Upper lobe of left lung (tissue), 6 donors: ENCODE results near the gene SLC25A21. TPM values are rescaled to one million over a fixed set of nuclear protein-coding genes. Genes with fewer than 3 reads are reported as not detected.

ENCODE experiments used
- ATAC-seq, 2 donors: fragments of 200-7000 bp; cut with Tn5 transposase; one replicate each; pipeline ENCODE4 v1.9.1; 2022; ENCODE audit warnings: mild to moderate bottlenecking in 2 of 2, moderate library complexity in 2 of 2; ENCODE audit not compliant: low FRiP score in 2 of 2
- DNase-seq, 2 donors: peaks; one replicate each; pipeline ENCODE4 v3.0.0-alpha.2; 2019 to 2020
- H3K27ac ChIP-seq, 4 donors: fragments of 200-600 bp; sonication (generic); one replicate each; pipeline ENCODE4 v1.5.1; 2016 to 2019
- H3K27me3 ChIP-seq, 4 donors: fragments of 200-600 bp; sonication (generic); one replicate each; pipeline ENCODE4 v1.5.1; 2017 to 2019
- H3K36me3 ChIP-seq, 4 donors: fragments of 200-600 bp; sonication (generic); one replicate each; pipeline ENCODE4 v1.5.1; 2016 to 2019
- H3K4me1 ChIP-seq, 4 donors: fragments of 200-600 bp; sonication (generic); one replicate each; pipeline ENCODE4 v1.5.1; 2018 to 2019
- H3K4me3 ChIP-seq, 4 donors: fragments of 200-600 bp; sonication (generic); one replicate each; pipeline ENCODE4 v1.5.1; 2017 to 2019; ENCODE audit warnings: mild to moderate bottlenecking in 2 of 4, moderate library complexity in 1 of 4
- H3K9me3 ChIP-seq, 4 donors: fragments of 200-600 bp; sonication (generic); one replicate each; pipeline ENCODE4 v1.5.1; 2018 to 2019
- CTCF ChIP-seq, 6 experiments: fragments of 450-650 bp in 4 of 6; fragments of 200-600 bp in 2 of 6; sonication (generic) in 2 of 6; IDR thresholded peaks; one replicate each; pipeline ENCODE4 v1.5.1; 2016 to 2019; ENCODE audit warnings: antibody characterized with exemption in 6 of 6
- EP300 ChIP-seq, 4 donors: sonication (generic); formaldehyde crosslinking; IDR thresholded peaks; one replicate each; pipeline ENCODE4 v1.5.1; 2017; ENCODE audit warnings: antibody characterized with exemption in 4 of 4, control low read depth in 2 of 4
- POLR2A ChIP-seq, 4 donors: fragments of 450-650 bp; IDR thresholded peaks; one replicate each; pipeline ENCODE4 v1.5.1; 2016 to 2017; ENCODE audit warnings: antibody characterized with exemption in 4 of 4, mild to moderate bottlenecking in 2 of 4
- POLR2AphosphoS5 ChIP-seq, 2 donors: sonication (generic); formaldehyde crosslinking; IDR thresholded peaks; one replicate each; pipeline ENCODE4 v1.5.1; 2017; ENCODE audit warnings: antibody characterized with exemption in 2 of 2
- WGBS, 2 donors: methylation state at CpG; one replicate each; pipeline ENCODE4 v1.1.5; 2017 to 2018; 5-methylcytosine and 5-hydroxymethylcytosine counted together
- total RNA-seq, 6 donors: library from RNA; depleted of rRNA in 4 of 6; stranded (reverse); fragments of >200 nt in 4 of 6; gene quantifications; one replicate each; pipeline versions ENCODE4 v1.1.0 to v1.2.1, GENCODE V29; 2016 to 2021
- donor health status: DM: no; HTN: no; CAD: no; lungs with moderate emphysema.
- donor health status: DM: no; HTN: yes; CAD: no; lungs with severe emphysema.

SLC25A21 gene
- total RNA-seq, 6 donors from 2014 or later = 0.15 to 1.7 (median 0.30) TPM; not detected in 3

GRCh38 chr14:36797634-36798033 lies 374.8 kb downstream of the SLC25A21 start:
- DNase-seq (no peak), ATAC-seq (no peak)
- 73 to 76% methylated on average over 1 of the region's 1 CpG for WGBS, 2 donors
- H3K4me1 ChIP-seq = no peaks in the 10 kb centered on the region
- H3K9me3 ChIP-seq = no peaks in the 10 kb centered on the region
- no peaks in the 10 kb centered on the region for H3K27me3 ChIP-seq
- no peaks in the 10 kb centered on the region for H3K36me3 ChIP-seq
- H3K4me3 ChIP-seq = no peak overlapping the region
- no peak for TF ChIP-seq POLR2A (IDR thresholded peaks at IDR 0.05)
- TF ChIP-seq POLR2AphosphoS5 (IDR thresholded peaks at IDR 0.05) = no peak
- TF ChIP-seq CTCF (IDR thresholded peaks at IDR 0.05) = no peak
- no peak for TF ChIP-seq EP300 (IDR thresholded peaks at IDR 0.05)
- H3K27ac ChIP-seq = no peak overlapping the region

- H3K9me3 ChIP-seq = no peaks in the 10 kb centered on the region
- 87 to 89% methylated on average over 1 of the region's 1 CpG for WGBS, 2 donors
- no peaks in the 10 kb centered on the region for H3K36me3 ChIP-seq
- ATAC-seq = no peak
- H3K27me3 ChIP-seq = no peaks in the 10 kb centered on the region
- no peak overlapping the region for H3K27ac ChIP-seq
- DNase-seq = no peak
- no peak for TF ChIP-seq CTCF (IDR thresholded peaks at IDR 0.05)
- TF ChIP-seq POLR2AphosphoS5 (IDR thresholded peaks at IDR 0.05) = no peak
- TF ChIP-seq POLR2A (IDR thresholded peaks at IDR 0.05) = no peak
- no peak for TF ChIP-seq EP300 (IDR thresholded peaks at IDR 0.05)
- no peaks in the 10 kb centered on the region for H3K4me1 ChIP-seq
- no peak overlapping the region for H3K4me3 ChIP-seq
Observed at GRCh38 chr14:36791402-36791801, 381.0 kb downstream of the SLC25A21 start.

- Histone ChIP-seq H3K27me3 (no peaks in the 10 kb centered on the region), H3K36me3 (no peaks in the 10 kb centered on the region), H3K9me3 (peaks cover 0 to 13% (median 10%) of the 10 kb centered on the region in 4 donors), H3K27ac (no peak overlapping the region), H3K4me1 (no peaks in the 10 kb centered on the region), H3K4me3 (no peak overlapping the region)
- TF ChIP-seq POLR2A (IDR thresholded peaks at IDR 0.05) (no peak), POLR2AphosphoS5 (IDR thresholded peaks at IDR 0.05) (no peak)
- no peak for ATAC-seq
- DNase-seq = no peak
- WGBS, 2 donors = 93 to 100% methylated on average over 1 of the region's 1 CpG
Observed at GRCh38 chr14:36785511-36785910, 386.9 kb downstream of the SLC25A21 start.

GRCh38 chr14:36784541-36784940 lies 387.9 kb downstream of the SLC25A21 start:
- no peak for DNase-seq
- Histone ChIP-seq H3K27ac (no peak overlapping the region), H3K4me1 (no peaks in the 10 kb centered on the region), H3K9me3 (peaks cover 0 to 13% (median 10%) of the 10 kb centered on the region in 4 donors), H3K36me3 (no peaks in the 10 kb centered on the region), H3K27me3 (no peaks in the 10 kb centered on the region), H3K4me3 (no peak overlapping the region)
- WGBS, 2 donors = 89 to 90% methylated on average over 1 of the region's 1 CpG
- ATAC-seq = no peak
- TF ChIP-seq CTCF (IDR thresholded peaks at IDR 0.05) (no peak), POLR2A (IDR thresholded peaks at IDR 0.05) (no peak), POLR2AphosphoS5 (IDR thresholded peaks at IDR 0.05) (no peak), EP300 (IDR thresholded peaks at IDR 0.05) (no peak)

- 90 to 92% methylated on average over 2 of the region's 2 CpGs for WGBS, 2 donors
- Histone ChIP-seq H3K27ac (no peak overlapping the region), H3K27me3 (no peaks in the 10 kb centered on the region), H3K36me3 (no peaks in the 10 kb centered on the region), H3K9me3 (peaks cover 0 to 13% (median 10%) of the 10 kb centered on the region in 4 donors), H3K4me1 (no peaks in the 10 kb centered on the region), H3K4me3 (no peak overlapping the region)
- ATAC-seq (no peak), DNase-seq (no peak)
- TF ChIP-seq POLR2AphosphoS5 (IDR thresholded peaks at IDR 0.05) (no peak), EP300 (IDR thresholded peaks at IDR 0.05) (no peak), POLR2A (IDR thresholded peaks at IDR 0.05) (no peak), CTCF (IDR thresholded peaks at IDR 0.05) (no peak)
Observed at GRCh38 chr14:36781897-36782296, 390.5 kb downstream of the SLC25A21 start.
